K562 (cell line): ENCODE data around the gene SDR9C7. TPM values are rescaled to one million over a fixed set of nuclear protein-coding genes. Genes with fewer than 3 reads are reported as not detected.
"Not testable (repeated sequence)": the region's sequence is repeated elsewhere in the genome, so short reads cannot be mapped to it uniquely, and the experiment has no call there.

Source experiments
- ATAC-seq: fragments of 200-7000 bp; cut with Tn5 transposase; 3 replicates; pipeline ENCODE4 v1.9.1; 2020; ENCODE audit warnings: moderate library complexity
- BruUV-seq: library from RNA; stranded (reverse); fragments of 400-500 nt; replicated peaks from 2 replicates; lab custom pipeline; 2021; lab: Mats Ljungman, UMichigan
- CTCF ChIA-PET: fragments of 300-600 bp; formaldehyde crosslinking; extraction: SDS; loops from one replicate; lab custom pipeline; 2021; ENCODE audit warnings: low intra/inter-chr PET ratio; lab: Yijun Ruan, JAX
- POLR2A ChIA-PET: fragments of 300-600, 350-650 bp; sonication (Branson Sonifier 250); formaldehyde crosslinking; extraction: SDS; loops from one replicate; lab custom pipeline; 2021; ENCODE audit warnings: antibody characterized with exemption, inconsistent platforms; lab: Yijun Ruan, JAX
- DNase-seq, 4 experiments: peaks; one replicate each; pipeline versions ENCODE4 v3.0.0 to v3.0.0-alpha.2; 2011 to 2018; ENCODE audit warnings: low spot score in 3 of 4, mixed read lengths in 3 of 4; ENCODE audit errors: extremely low read depth in 1 of 4
- FAIRE-seq: peaks from 2 replicates; lab custom pipeline; 2011; peaks lifted over from hg19 to GRCh38; lab: Jason Lieb, UNC
- H2AFZ ChIP-seq: 2 replicates; pipeline ENCODE4 v1.6.0; 2011; ENCODE audit warnings: low read depth, low read length, control low read depth, inconsistent platforms
- H3K27ac ChIP-seq: fragments of 200-600 bp; 3 replicates; pipeline ENCODE4 v1.8.0; 2011; ENCODE audit warnings: low read depth, mild to moderate bottlenecking, control low read depth, inconsistent platforms, low read length, moderate library complexity, mixed read lengths; ENCODE audit errors: extremely low read depth
- H3K27me3 ChIP-seq, 2 experiments: fragments of 300-600 bp in 1 of 2; 2 replicates in 1 of 2; 3 replicates in 1 of 2; pipeline versions ENCODE4 v1.6.0 to v1.8.0; 2011; ENCODE audit warnings: inconsistent platforms in 2 of 2, low read length in 2 of 2, mild to moderate bottlenecking in 1 of 2, mixed read lengths in 1 of 2, moderate library complexity in 1 of 2; ENCODE audit not compliant: control insufficient read depth in 2 of 2, insufficient read depth in 2 of 2
- H3K36me3 ChIP-seq: fragments of 300-600 bp; 3 replicates; pipeline ENCODE4 v1.8.0; 2011; ENCODE audit warnings: mild to moderate bottlenecking, low read length, inconsistent platforms; ENCODE audit not compliant: control insufficient read depth, insufficient read depth
- H3K4me1 ChIP-seq, 2 experiments: fragments of 200-600 bp in 1 of 2; replicated peaks in 1 of 2; 2 replicates in 1 of 2; 3 replicates in 1 of 2; pipeline versions ENCODE4 v1.5.1 to v1.8.0; 2011; ENCODE audit warnings: inconsistent platforms in 2 of 2, low read length in 2 of 2, mild to moderate bottlenecking in 1 of 2, mixed read lengths in 1 of 2, moderate library complexity in 1 of 2; ENCODE audit not compliant: control insufficient read depth in 2 of 2, insufficient read depth in 2 of 2
- H3K4me2 ChIP-seq: 2 replicates; pipeline ENCODE4 v1.6.1; 2011; ENCODE audit warnings: low read length, control low read depth, inconsistent platforms, mixed read lengths; ENCODE audit not compliant: insufficient read depth
- H3K4me3 ChIP-seq: fragments of 200-600 bp; sonication (generic), shearing (Covaris generic); 2 replicates; pipeline ENCODE4 v1.5.1; 2016; ENCODE audit warnings: control low read depth, inconsistent platforms
- H3K79me2 ChIP-seq: fragments of 200-600 bp; 3 replicates; pipeline ENCODE4 v1.8.0; 2011; ENCODE audit warnings: low read length, inconsistent platforms; ENCODE audit not compliant: control insufficient read depth, insufficient read depth
- H3K9ac ChIP-seq, 2 experiments: 2 replicates each; pipeline versions ENCODE4 v1.6.0 to v1.6.1; 2011; ENCODE audit warnings: low read depth in 2 of 2, low read length in 2 of 2, control low read depth in 1 of 2, inconsistent platforms in 1 of 2, mild to moderate bottlenecking in 1 of 2, mixed read lengths in 1 of 2; ENCODE audit not compliant: insufficient read depth in 1 of 2
- H3K9me1 ChIP-seq: one replicate; pipeline ENCODE4 v1.6.0; 2011; ENCODE audit warnings: inconsistent platforms, mild to moderate bottlenecking, low read length, moderate library complexity; ENCODE audit not compliant: control insufficient read depth, insufficient read depth
- H3K9me3 ChIP-seq: replicated peaks from 2 replicates; pipeline ENCODE4 v1.5.1; 2011; ENCODE audit warnings: low read depth, low read length, inconsistent platforms; ENCODE audit not compliant: control insufficient read depth, insufficient read depth
- H4K20me1 ChIP-seq: replicated peaks from 2 replicates; pipeline ENCODE4 v1.6.1; 2011; ENCODE audit warnings: low read length, inconsistent platforms, mixed read lengths; ENCODE audit not compliant: control insufficient read depth, insufficient read depth
- ATF7 ChIP-seq: fragments of 450-650 bp; IDR thresholded peaks from 2 replicates; pipeline ENCODE4 v1.7.1; 2014; ENCODE audit warnings: mild to moderate bottlenecking, moderate library complexity
- C11orf30 ChIP-seq: fragments of 450-650 bp; IDR thresholded peaks from 2 replicates; pipeline ENCODE4 v1.6.1; 2016; ENCODE audit warnings: low read depth, mild to moderate bottlenecking
- CREB3 ChIP-seq: fragments of 450-650 bp; conservative IDR thresholded peaks from 2 replicates; pipeline ENCODE4 v1.6.1; 2016; ENCODE audit warnings: missing genetic modification characterization, low read depth, mild to moderate bottlenecking, missing compliant biosample characterization, moderate library complexity
- FOXJ3 ChIP-seq: sonication (generic); formaldehyde crosslinking; IDR thresholded peaks from 2 replicates; pipeline ENCODE4 v1.4.0; 2020; ENCODE audit warnings: mild to moderate bottlenecking, missing genetic modification reagents
- GMEB1 ChIP-seq: fragments of 250-450 bp; sonication (Bioruptor Pico); IDR thresholded peaks from 2 replicates; pipeline ENCODE4 v1.4.0; 2020; ENCODE audit warnings: mild to moderate bottlenecking
- MAFF ChIP-seq: IDR thresholded peaks from 2 replicates; pipeline ENCODE4 v1.6.1; 2012; ENCODE audit warnings: low read length, improper control_type of control experiment
- MAFG ChIP-seq: fragments of 450-650 bp; conservative IDR thresholded peaks from 2 replicates; pipeline ENCODE4 v1.6.1; 2016; ENCODE audit warnings: missing genetic modification characterization, missing compliant biosample characterization
- MYC ChIP-seq, 2 experiments: fragments of 250-450 bp in 1 of 2; sonication (Bioruptor Pico) in 1 of 2; IDR thresholded peaks; 2 replicates each; pipeline versions ENCODE4 v1.5.1 to v1.6.1; 2012 to 2021; ENCODE audit warnings: low read depth in 2 of 2, borderline replicate concordance in 1 of 2, improper control_type of control experiment in 1 of 2, low read length in 1 of 2, mild to moderate bottlenecking in 1 of 2, moderate library complexity in 1 of 2
- NFRKB ChIP-seq: fragments of 450-650 bp; IDR thresholded peaks from 2 replicates; pipeline ENCODE4 v1.6.1; 2016; ENCODE audit warnings: low read depth
- NONO ChIP-seq, 2 experiments: fragments of 200-400 bp in 1 of 2; fragments of 450-650 bp in 1 of 2; formaldehyde crosslinking in 1 of 2; IDR thresholded peaks; 2 replicates each; pipeline ENCODE4 v1.6.1; 2017; ENCODE audit warnings: low read depth in 2 of 2, mild to moderate bottlenecking in 2 of 2, moderate library complexity in 2 of 2, low read length in 1 of 2
- SMARCE1 ChIP-seq: fragments of 450-650 bp; IDR thresholded peaks from 2 replicates; pipeline ENCODE4 v1.7.1; 2016; ENCODE audit warnings: mild to moderate bottlenecking
- ZNF253 ChIP-seq: fragments of 250-450 bp; sonication (Bioruptor Pico); conservative IDR thresholded peaks from 2 replicates; pipeline ENCODE4 v1.6.1; 2021; ENCODE audit warnings: mild to moderate bottlenecking
- ZNF316 ChIP-seq: fragments of 450-650 bp; IDR thresholded peaks from 2 replicates; pipeline ENCODE4 v1.6.1; 2016
- WGBS: fragments of 100-300 bp; shearing (Covaris generic); methylation state at CpG from one replicate; pipeline ENCODE4 v1.1.6; 2016; ENCODE audit warnings: low coverage, mixed read lengths; ENCODE audit not compliant: insufficient coverage; ENCODE audit errors: missing lambda C conversion rate; 5-methylcytosine and 5-hydroxymethylcytosine counted together
- in situ Hi-C: fragments of 300-500 bp; cut with MboI; formaldehyde crosslinking; loops from 4 replicates; pipeline ENCODE4 v1.15.0; 2018; ENCODE audit warnings: inconsistent platforms, mixed read lengths
- intact Hi-C: fragments of 100-400 bp; cut with micrococcal nuclease; formaldehyde crosslinking; loops from 2 replicates; pipeline ENCODE4 v1.14.2; 2022
- polyA plus RNA-seq, 8 experiments: library from polyadenylated mRNA; depleted of rRNA in 4 of 8; stranded (reverse) in 5 of 8; unstranded in 3 of 8; fragments of >200 nt; fragmentation: Nextera tagmentation in 2 of 8; fragmentation: Illumina TruSeq in 1 of 8; extraction: Ambion mirVana in 2 of 8; extraction: Trizol in 1 of 8; gene quantifications; 2 replicates each; pipeline versions ENCODE4 v1.2.1 to v1.2.3, GENCODE V29; 2011 to 2014; ENCODE audit warnings: inconsistent platforms in 1 of 8, missing spikeins in 1 of 8
- total RNA-seq, 7 experiments: library from RNA; depleted of rRNA in 6 of 7; stranded (reverse); fragments of >200 nt in 6 of 7; fragmentation: Illumina TruSeq in 2 of 7; extraction: Trizol in 2 of 7; gene quantifications; 2 replicates each; pipeline versions ENCODE4 v1.2.1 to v1.2.3, GENCODE V29; 2011 to 2021; ENCODE audit warnings: low replicate concordance in 1 of 7

Gene SDR9C7
- total and polyA plus RNA-seq, 9 of the 15 experiments (the other 6 are each of a cell fraction or from before 2014, with no cell fraction given): 0.04 to 0.59 (median 0.06) TPM; not detected in 6

GRCh38 chr12:56901313-56901712 is 32.9 kb downstream of the SDR9C7 start:
- intact Hi-C loops: not testable (repeated sequence)
- POLR2A ChIA-PET: interaction anchor here (0.6 to 1.1 kb wide), 3 partner anchors 91 to 312 kb away, joined by 3 to 4 read pairs (median 3); partner anchors contain the start of gene NACA
- peak; percentile 63 for TF ChIP-seq MAFG (tag)
- peak; percentile 74; the same call in 1 of the 2 replicates for TF ChIP-seq C11orf30
- 0 out of 2 replicates have a peak, but pooled peaks have one; percentile 1 for TF ChIP-seq MAFF
- peak; percentile 82 for TF ChIP-seq ZNF316
- TF ChIP-seq, all 486 proteins: peak for 4; not testable (repeated sequence) for 482
- Histone ChIP-seq H3K27ac (peak overlapping the region; percentile 32; the same call in 2 of the 3 replicates), H3K4me1 (peaks cover 8 to 29% of the 10 kb centered on the region in 2 experiments)
- H3K36me3 ChIP-seq, H3K9me3 ChIP-seq, H3K27me3 ChIP-seq, in situ Hi-C loops, CTCF ChIA-PET, DNase-seq, H2AFZ ChIP-seq, ATAC-seq, H3K79me2 ChIP-seq, H3K4me3 ChIP-seq, H3K9me1 ChIP-seq, FAIRE-seq, BruUV-seq, H3K9ac ChIP-seq, H3K4me2 ChIP-seq, H4K20me1 ChIP-seq: not testable (repeated sequence)

- no peak overlapping the region for H3K4me2 ChIP-seq
- DNase-seq (peak; percentile 59 to 78 (median 62)), FAIRE-seq (peak; percentile 65), ATAC-seq (peak; percentile 87)
- no peaks in the 10 kb centered on the region for H3K27me3 ChIP-seq
- no peak overlapping the region for H3K4me3 ChIP-seq
- 29% methylated on average over 5 of the region's 5 CpGs for WGBS
- CTCF ChIA-PET: no interaction called here
- H3K9me3 ChIP-seq: no peaks in the 10 kb centered on the region
- H3K4me1 ChIP-seq: peaks cover 8 to 29% of the 10 kb centered on the region in 2 experiments
- H3K36me3 ChIP-seq: no peaks in the 10 kb centered on the region
- POLR2A ChIA-PET: interaction anchor here (1.5 kb wide), 1 partner anchor 61 kb away, joined by 3 read pairs; no protein-coding TSS in a partner anchor
- no peaks in the 10 kb centered on the region for H3K9me1 ChIP-seq
- H2AFZ ChIP-seq: peak overlapping the region; percentile 47; the same call in 1 of the 2 replicates
- in situ Hi-C loops (no loop called here), intact Hi-C loops (no loop called here)
- no peaks in the 10 kb centered on the region for H3K79me2 ChIP-seq
- no peaks in the 10 kb centered on the region for H4K20me1 ChIP-seq
- H3K27ac ChIP-seq: peak overlapping the region; percentile 32; the same call in 2 of the 3 replicates
- no TSS peak for BruUV-seq
- H3K9ac ChIP-seq: no peak overlapping the region
- no peak for TF ChIP-seq GMEB1 (CRISPR knock-in tag)
- no peak for TF ChIP-seq FOXJ3 (CRISPR knock-in tag)
- no peak for TF ChIP-seq NONO (IDR thresholded peaks at IDR 0.05; ENCODE audit: low read depth in 2 of 2, low read length in 1 of 2)
- TF ChIP-seq ZNF253 (CRISPR knock-in tag): no peak
- no peak for TF ChIP-seq CREB3 (tag)
- TF ChIP-seq ATF7: 0 out of 2 replicates have a peak, but pooled peaks have one; percentile 40
- TF ChIP-seq SMARCE1: peak; percentile 86
- 0 out of 2 replicates have a peak, but pooled peaks have one; percentile 13 for TF ChIP-seq MYC (IDR thresholded peaks at IDR 0.05; ENCODE audit: low read depth, low read length)
- no peak for TF ChIP-seq MYC (CRISPR knock-in tag; IDR thresholded peaks at IDR 0.05; ENCODE audit: borderline replicate concordance, low read depth)
- TF ChIP-seq NFRKB: no peak
Measured at GRCh38 chr12:56900583-56900982, 33.6 kb downstream of the SDR9C7 start.
